Raji (cell line): Measurements from ENCODE around the gene IGFBP5.

Experiments used
- POLR2A ChIP-seq: IDR thresholded peaks from 2 replicates; pipeline ENCODE4 v1.6.1; 2011; ENCODE audit warnings: low read depth, low read length, control low read depth; ENCODE audit not compliant: insufficient read depth

IGFBP5 gene

DNA sequence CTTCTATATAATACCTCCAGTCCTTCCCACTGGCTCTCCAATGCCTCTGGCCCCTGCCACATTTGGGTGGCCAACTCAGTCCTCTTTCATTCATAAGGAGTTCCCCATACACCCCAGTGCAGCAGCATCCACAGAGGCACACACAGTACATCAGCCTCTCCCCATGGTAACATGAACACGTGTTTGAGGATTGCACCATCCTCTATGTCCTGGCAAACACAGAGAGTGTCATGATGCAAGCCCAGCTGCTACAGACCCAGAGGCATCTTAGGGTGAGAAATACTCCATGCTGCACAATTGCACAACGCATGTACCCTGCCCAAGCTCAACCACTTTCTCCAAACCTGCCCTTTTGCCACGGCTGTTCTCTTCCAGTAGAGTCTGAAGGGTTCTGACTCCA, 11.5 kb downstream of the IGFBP5 start:
- no peak for TF ChIP-seq POLR2A

- no peak for TF ChIP-seq POLR2A
These were observed 13.7 kb downstream of the IGFBP5 start for GRCh38 chr2:216681683-216682082.

- no peak for TF ChIP-seq POLR2A
These were observed 14.3 kb downstream of the IGFBP5 start for GRCh38 chr2:216680951-216681629.

DNA sequence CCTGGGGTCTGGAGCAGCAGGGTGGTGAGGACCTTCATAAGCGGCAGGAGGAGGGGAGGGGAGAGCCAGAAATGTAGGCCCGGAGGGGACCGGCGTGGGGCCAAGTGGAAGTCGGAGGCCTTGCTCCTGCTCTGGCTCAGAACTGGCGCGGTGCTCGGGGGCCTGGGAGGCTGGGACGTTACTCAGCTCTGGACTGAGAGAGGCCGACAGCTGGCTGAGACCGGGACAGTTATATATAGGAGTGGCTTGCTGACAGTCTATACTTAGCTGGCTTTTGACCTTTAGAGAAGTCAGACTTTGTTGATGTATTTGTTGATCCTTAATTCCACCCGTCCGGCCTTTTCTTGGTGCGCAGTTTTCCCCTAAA, 15.7 kb downstream of the IGFBP5 start:
- no peak for TF ChIP-seq POLR2A

DNA sequence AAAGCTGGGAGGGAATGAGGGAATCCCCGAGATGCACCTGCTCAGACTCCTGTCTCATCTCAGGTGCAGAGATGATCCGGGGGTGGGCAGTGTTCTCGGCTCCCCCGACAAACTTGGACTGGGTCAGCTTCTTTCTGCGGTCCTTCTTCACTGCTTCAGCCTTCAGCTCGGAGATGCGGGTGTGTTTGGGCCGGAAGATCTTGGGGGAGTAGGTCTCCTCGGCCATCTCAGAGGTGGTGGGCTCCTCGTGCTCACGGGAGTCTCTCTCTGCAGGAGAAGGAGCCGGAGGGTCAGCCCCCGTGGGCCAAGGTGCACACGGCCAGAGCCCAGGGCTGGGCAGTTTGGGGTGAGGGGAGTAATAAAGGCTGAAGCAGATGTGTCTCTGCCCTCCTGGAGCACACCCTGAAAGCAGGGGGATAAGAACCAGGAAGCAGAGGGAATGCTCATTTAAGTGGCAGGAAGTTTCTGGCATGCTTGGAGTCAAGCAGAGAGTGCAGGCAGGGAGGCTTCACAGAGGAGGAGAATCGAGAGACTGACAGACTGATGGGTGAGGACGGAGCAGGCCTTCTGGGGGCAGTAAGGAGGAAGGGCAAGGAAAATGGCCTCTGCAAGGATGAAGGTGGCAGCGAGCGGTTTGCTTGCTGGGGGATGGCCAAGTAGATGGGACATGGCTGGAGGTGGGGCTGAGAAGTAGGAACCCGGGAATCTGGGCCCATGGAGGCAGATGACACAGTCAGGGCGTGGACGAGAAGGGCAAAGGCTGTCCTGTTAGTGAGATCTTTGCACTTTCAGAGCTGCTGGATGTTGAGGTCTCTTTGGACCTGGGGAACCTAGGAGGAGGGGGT, 16.3 kb downstream of the IGFBP5 start:
- no peak for TF ChIP-seq POLR2A

DNA sequence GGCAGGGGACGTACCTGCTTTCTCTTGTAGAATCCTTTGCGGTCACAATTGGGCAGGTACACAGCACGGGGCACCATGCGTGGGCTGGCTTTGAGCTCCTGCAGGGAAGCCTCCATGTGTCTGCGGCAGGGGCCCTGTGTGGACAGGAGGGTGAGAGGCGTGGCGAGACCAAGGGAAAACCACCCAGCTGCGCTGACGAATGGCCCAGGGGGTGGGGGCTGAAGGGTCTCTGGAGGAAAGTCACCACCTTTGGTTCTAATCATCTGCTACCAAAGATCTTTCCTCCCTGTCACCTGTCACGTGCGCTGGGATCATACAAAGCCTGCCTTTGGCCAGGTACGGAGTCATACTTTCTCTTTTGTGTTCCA, 17.3 kb downstream of the IGFBP5 start:
- TF ChIP-seq POLR2A, result no peak

- no peak for TF ChIP-seq POLR2A
These were observed 17.8 kb downstream of the IGFBP5 start for GRCh38 chr2:216677439-216678097.

DNA sequence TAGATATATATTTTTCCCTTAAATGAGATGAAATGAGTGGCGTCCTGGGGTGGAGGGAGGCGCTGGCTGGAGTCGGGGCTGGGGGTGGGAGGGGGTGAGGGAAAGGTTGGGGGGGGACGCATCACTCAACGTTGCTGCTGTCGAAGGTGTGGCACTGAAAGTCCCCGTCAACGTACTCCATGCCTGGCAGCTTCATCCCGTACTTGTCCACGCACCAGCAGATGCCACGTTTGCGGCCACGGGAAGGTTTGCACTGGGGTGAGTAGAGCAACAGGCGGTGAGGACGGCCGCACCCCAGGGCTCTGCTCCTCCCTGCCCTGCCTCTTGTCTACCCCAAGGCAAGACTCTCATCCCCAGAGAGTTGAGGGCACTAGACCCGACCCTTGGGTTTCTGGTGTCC, 18.7 kb downstream of the IGFBP5 start:
- TF ChIP-seq POLR2A, result no peak

DNA sequence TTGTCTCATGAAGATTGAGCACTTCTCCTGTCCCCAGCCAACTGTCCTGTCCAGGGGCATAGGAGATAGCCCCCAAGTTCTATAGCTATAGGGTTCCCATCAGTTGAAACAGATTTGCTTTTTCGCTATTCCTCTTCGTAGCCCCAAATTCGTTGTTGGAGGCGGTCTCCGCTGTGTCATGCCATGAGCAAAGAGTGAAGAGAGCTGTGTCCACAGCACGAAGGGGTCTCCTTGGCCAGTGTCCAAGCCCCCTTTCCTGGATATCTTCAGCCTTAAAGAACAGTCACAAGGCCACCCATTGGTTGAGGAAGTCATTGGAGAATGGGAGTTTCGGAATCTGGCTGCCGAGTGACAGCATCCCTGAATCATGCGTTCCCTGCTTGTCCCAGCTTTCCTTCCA, 21.0 kb downstream of the IGFBP5 start:
- TF ChIP-seq POLR2A, result no peak

- TF ChIP-seq POLR2A, result no peak
These were observed 21.7 kb downstream of the IGFBP5 start for GRCh38 chr2:216673609-216674008.

DNA sequence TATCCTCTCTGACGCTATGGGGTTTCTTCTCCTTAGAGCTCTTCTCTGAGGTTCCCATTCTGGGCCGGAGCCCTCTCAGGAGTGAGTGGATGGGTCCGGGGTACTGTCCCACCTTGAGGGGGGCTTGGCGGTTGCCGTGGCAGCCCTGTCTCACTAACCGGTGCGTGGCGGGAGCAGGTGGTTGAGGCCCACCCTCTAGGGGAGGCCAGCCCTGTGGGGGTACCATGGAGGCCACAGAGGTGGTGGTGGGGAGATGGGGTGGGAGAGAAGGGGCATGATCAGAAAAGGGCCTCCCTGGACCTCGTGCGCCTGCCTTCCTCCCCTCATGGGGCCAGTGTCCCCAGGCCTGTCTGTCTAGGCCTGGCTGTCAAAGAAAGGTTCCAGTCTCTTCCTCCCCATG, 22.3 kb downstream of the IGFBP5 start:
- TF ChIP-seq POLR2A, result no peak

GRCh38 chr2:216672466-216672865, 22.9 kb downstream of the IGFBP5 start:
- TF ChIP-seq POLR2A, result no peak

DNA sequence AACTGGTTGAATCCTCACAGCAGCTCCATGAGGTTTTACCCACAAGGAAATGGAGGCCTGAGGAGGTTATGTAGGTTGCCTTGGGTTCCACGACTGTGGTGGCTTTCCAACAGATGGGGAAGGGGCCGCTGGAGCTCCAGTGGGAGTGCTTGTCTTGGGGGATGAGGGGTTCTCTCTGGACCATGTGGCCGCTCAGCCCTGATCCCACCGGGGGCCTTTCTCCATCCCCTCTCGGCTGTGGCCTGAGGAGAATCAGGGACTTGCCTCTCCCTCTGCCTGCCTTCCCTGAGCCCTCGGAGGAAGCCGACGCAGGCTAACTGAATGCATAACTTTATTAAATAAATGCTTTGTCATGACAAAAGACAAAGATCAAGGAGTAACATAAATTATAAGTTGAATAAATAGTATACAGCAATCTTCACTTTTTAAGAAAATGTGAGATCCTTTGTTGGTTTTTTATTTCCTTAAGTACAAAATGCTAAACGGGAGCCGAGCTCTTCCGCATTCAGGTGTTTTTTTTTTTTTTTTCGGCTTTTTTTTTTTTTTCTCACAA, 23.5 kb downstream of the IGFBP5 start:
- TF ChIP-seq POLR2A, result no peak

- TF ChIP-seq POLR2A, result no peak
These were observed 24.3 kb downstream of the IGFBP5 start for GRCh38 chr2:216671081-216671411.

DNA sequence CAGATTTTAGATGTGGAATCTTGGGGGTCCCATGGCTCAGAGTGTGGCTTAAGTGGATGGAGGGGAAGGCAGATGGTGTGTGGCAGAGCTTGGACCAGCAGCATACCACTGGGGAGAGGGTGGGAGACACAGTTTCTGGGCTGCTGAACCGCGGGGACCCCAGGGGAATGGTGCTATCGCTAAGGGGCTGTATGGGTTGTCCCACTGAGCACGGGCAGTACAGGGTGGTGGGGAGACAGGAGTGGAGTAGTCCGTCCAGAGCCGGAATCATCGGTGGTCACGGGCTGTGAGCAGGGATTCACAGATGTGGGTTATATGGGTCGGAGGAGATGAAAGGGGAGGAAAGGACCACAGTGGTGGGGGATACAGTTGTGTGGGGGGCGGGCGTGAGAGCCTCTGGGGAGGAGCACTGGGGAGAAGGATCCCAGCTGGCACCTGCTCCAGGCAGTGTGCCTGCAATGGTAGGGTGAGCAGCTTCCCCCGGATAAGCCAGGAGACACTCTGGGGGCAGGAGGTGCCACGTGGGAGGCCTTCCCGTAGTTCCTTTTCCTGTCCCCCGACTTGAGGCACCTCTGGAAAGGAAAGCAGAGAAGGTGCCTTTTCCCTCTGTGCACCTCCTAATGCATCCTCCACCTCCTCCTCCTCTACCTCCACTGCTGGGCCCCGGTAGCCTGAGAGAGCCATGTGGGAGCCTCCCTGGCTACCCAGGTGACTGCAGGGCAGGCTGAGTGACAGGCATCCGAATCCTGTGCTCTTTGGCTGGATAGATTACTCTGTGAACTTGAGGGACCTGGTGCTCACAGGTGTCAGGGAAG, 24.9 kb downstream of the IGFBP5 start:
- TF ChIP-seq POLR2A, result no peak
